Panc1 (cell line): ENCODE data around the gene TRNP1. TPM values are rescaled to one million over a fixed set of nuclear protein-coding genes. Genes with fewer than 3 reads are reported as not detected.

Experiments used
- ATAC-seq: fragments of 200-7000 bp; cut with Tn5 transposase; 2 replicates; pipeline ENCODE4 v1.9.1; 2020; ENCODE audit warnings: mild to moderate bottlenecking, moderate library complexity
- BruUV-seq: library from RNA; stranded (reverse); fragments of 400-500 nt; replicated peaks from 2 replicates; lab custom pipeline; 2021; lab: Mats Ljungman, UMichigan
- CTCF ChIA-PET: fragments of 300-600 bp; sonication (Branson Sonifier 250); formaldehyde crosslinking; loops from one replicate; lab custom pipeline; 2022; ENCODE audit warnings: antibody characterized with exemption; lab: Charles Lee
- POLR2A ChIA-PET: fragments of 300-600 bp; sonication (Branson Sonifier 250); formaldehyde crosslinking; loops from one replicate; lab custom pipeline; 2022; ENCODE audit warnings: antibody characterized with exemption; lab: Charles Lee
- DNase-seq: peaks from one replicate; pipeline ENCODE4 v3.0.0-alpha.2; 2010; ENCODE audit warnings: low read depth, low spot score
- H3K27ac ChIP-seq: 2 replicates; pipeline ENCODE4 v1.5.1; 2011; ENCODE audit warnings: mild to moderate bottlenecking, low read length, inconsistent platforms
- H3K27me3 ChIP-seq: fragments of 200-500 bp; sonication (Bioruptor generic); 2 replicates; pipeline ENCODE4 v1.6.0; 2014; ENCODE audit warnings: low read length, inconsistent platforms; ENCODE audit not compliant: control insufficient read depth, insufficient read depth
- H3K36me3 ChIP-seq: fragments of 200-500 bp; sonication (Bioruptor generic); 2 replicates; pipeline ENCODE4 v1.5.1; 2014; ENCODE audit warnings: inconsistent platforms, mild to moderate bottlenecking, low read length, moderate library complexity; ENCODE audit not compliant: control insufficient read depth, insufficient read depth
- H3K4me1 ChIP-seq: 2 replicates; pipeline ENCODE4 v1.5.1; 2011; ENCODE audit warnings: inconsistent platforms, mild to moderate bottlenecking, low read length, moderate library complexity; ENCODE audit not compliant: control insufficient read depth, insufficient read depth
- H3K4me3 ChIP-seq, 2 experiments: 2 replicates each; pipeline ENCODE4 v1.5.1; 2011 to 2012; ENCODE audit warnings: low read depth in 2 of 2, low read length in 2 of 2, mild to moderate bottlenecking in 2 of 2, inconsistent platforms in 1 of 2, moderate library complexity in 1 of 2
- H3K9me3 ChIP-seq: fragments of 200-500 bp; sonication (Bioruptor generic); 2 replicates; pipeline ENCODE4 v1.5.1; 2014; ENCODE audit warnings: low read depth, mild to moderate bottlenecking, inconsistent platforms, low read length, moderate library complexity; ENCODE audit not compliant: control insufficient read depth, insufficient read depth
- CTCF ChIP-seq: fragments of 450-650 bp; IDR thresholded peaks from 2 replicates; pipeline ENCODE4 v1.5.1; 2017; ENCODE audit warnings: mild to moderate bottlenecking
- POLR2AphosphoS5 ChIP-seq: IDR thresholded peaks from 2 replicates; pipeline ENCODE4 v1.6.1; 2012; ENCODE audit warnings: mild to moderate bottlenecking, low read depth, low read length, moderate library complexity
- SIN3A ChIP-seq: IDR thresholded peaks from 2 replicates; pipeline ENCODE4 v1.6.1; 2012; ENCODE audit warnings: low read depth, mild to moderate bottlenecking, low read length, moderate library complexity, borderline replicate concordance; ENCODE audit not compliant: insufficient read depth
- TCF7L2 ChIP-seq: IDR thresholded peaks from 2 replicates; pipeline ENCODE4 v1.6.1; 2011; ENCODE audit warnings: mild to moderate bottlenecking, low read depth, low read length, inconsistent platforms
- in situ Hi-C: cut with HindIII; loops from 2 replicates; pipeline ENCODE4 v1.10.0; 2016; ENCODE audit warnings: low sequenced_read_pairs, low pct_unique_long_range_greater_than_20kb
- intact Hi-C: fragments of 100-400 bp; cut with micrococcal nuclease; formaldehyde crosslinking; loops from one replicate; pipeline ENCODE4 v1.10.0; 2022; ENCODE audit not compliant: unreplicated experiment
- total RNA-seq: library from RNA; stranded (reverse); gene quantifications from one replicate; pipeline ENCODE4 v1.2.1, GENCODE V29; 2021; ENCODE audit not compliant: unreplicated experiment
- TF ChIP-seq, protein P1 (sequence below), 2 experiments: IDR thresholded peaks; 2 replicates each; pipeline ENCODE4 v1.6.1; 2011 to 2012; ENCODE audit warnings: low read depth in 2 of 2, control low read depth in 1 of 2, low read length in 1 of 2, mild to moderate bottlenecking in 1 of 2, moderate library complexity in 1 of 2; ENCODE audit not compliant: insufficient read depth in 1 of 2

TRNP1 gene
- total RNA-seq, 1 experiment from 2014 or later = 81.2 TPM

DNA sequence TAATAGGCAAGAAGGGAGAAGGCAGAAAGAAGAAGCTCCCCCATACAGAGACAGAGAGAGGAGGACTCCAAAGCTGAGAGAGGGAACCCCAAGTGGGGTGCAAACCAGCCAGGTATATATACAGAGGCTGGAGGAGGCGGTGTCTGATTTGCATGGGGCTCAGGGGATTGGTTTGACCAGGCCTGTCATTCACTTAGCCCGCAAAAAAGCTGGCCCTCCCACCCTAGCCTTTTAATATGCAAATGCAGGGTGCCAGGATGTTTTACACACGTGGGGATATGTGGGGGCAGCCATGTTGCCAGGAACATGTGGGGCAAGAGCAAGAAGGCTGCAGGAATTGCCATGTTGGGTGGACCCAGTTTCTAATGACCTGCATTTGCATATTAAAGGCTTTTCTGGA is 56.1 kb downstream of the TRNP1 start:
- intact Hi-C loops = loop anchor here (10.0 kb wide), 1 partner anchor 235 kb away; no protein-coding TSS in a partner anchor
- TF ChIP-seq SIN3A (no peak), CTCF (no peak), TCF7L2 (no peak), POLR2AphosphoS5 (no peak)
- TF ChIP-seq, protein P1, sequence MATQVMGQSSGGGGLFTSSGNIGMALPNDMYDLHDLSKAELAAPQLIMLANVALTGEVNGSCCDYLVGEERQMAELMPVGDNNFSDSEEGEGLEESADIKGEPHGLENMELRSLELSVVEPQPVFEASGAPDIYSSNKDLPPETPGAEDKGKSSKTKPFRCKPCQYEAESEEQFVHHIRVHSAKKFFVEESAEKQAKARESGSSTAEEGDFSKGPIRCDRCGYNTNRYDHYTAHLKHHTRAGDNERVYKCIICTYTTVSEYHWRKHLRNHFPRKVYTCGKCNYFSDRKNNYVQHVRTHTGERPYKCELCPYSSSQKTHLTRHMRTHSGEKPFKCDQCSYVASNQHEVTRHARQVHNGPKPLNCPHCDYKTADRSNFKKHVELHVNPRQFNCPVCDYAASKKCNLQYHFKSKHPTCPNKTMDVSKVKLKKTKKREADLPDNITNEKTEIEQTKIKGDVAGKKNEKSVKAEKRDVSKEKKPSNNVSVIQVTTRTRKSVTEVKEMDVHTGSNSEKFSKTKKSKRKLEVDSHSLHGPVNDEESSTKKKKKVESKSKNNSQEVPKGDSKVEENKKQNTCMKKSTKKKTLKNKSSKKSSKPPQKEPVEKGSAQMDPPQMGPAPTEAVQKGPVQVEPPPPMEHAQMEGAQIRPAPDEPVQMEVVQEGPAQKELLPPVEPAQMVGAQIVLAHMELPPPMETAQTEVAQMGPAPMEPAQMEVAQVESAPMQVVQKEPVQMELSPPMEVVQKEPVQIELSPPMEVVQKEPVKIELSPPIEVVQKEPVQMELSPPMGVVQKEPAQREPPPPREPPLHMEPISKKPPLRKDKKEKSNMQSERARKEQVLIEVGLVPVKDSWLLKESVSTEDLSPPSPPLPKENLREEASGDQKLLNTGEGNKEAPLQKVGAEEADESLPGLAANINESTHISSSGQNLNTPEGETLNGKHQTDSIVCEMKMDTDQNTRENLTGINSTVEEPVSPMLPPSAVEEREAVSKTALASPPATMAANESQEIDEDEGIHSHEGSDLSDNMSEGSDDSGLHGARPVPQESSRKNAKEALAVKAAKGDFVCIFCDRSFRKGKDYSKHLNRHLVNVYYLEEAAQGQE (IDR thresholded peaks at IDR 0.05; ENCODE audit: insufficient read depth in 1 of 2, low read depth in 2 of 2, low read length in 1 of 2) = no peak

More for the DNA sequence above, 56.1 kb downstream of the TRNP1 start:
- in situ Hi-C loops = no loop called here
- DNase-seq (no peak), ATAC-seq (no peak)
- H3K9me3 ChIP-seq = no peaks in the 10 kb centered on the region
- peaks cover 5% of the 10 kb centered on the region; the same call in 1 of the 2 replicates for H3K4me1 ChIP-seq
- CTCF ChIA-PET = no interaction called here
- no peak overlapping the region for H3K4me3 ChIP-seq
- H3K27ac ChIP-seq = no peak overlapping the region
- no TSS peak for BruUV-seq
- H3K36me3 ChIP-seq = no peaks in the 10 kb centered on the region
- H3K27me3 ChIP-seq = no peaks in the 10 kb centered on the region
- POLR2A ChIA-PET = interaction anchor here (0.5 to 0.6 kb wide), 2 partner anchors 492 to 597 kb away, joined by 4 to 10 read pairs; no protein-coding TSS in a partner anchor

Other genes starting within 250 kb of the TRNP1 start
- gene PIGV, start 205.7 kb upstream of the TRNP1 start, total RNA-seq = 20.1 TPM
- 45.4 TPM for gene ZDHHC18, start 167.0 kb upstream of the TRNP1 start, total RNA-seq
- 188 TPM for gene SFN, start 130.5 kb upstream of the TRNP1 start, total RNA-seq
- gene GPN2, start 103.4 kb upstream of the TRNP1 start, total RNA-seq = 41.9 TPM
- 29.7 TPM for gene GPATCH3, start 93.2 kb upstream of the TRNP1 start, total RNA-seq
- 5.2 TPM for gene NR0B2, start 79.7 kb upstream of the TRNP1 start, total RNA-seq
- 161 TPM for gene NUDC, start 71.9 kb upstream of the TRNP1 start, total RNA-seq
- gene KDF1, start 33.2 kb upstream of the TRNP1 start, total RNA-seq = 3.2 TPM
- 12.6 TPM for gene TENT5B, start 19.2 kb downstream of the TRNP1 start, total RNA-seq
- 31.3 TPM for gene SLC9A1, start 161.4 kb downstream of the TRNP1 start, total RNA-seq
- 24.6 TPM for gene WDTC1, start 240.9 kb downstream of the TRNP1 start, total RNA-seq